Esophagus (tissue), 2 donors: ENCODE results near the gene EBF4. TPM values are rescaled to one million over a fixed set of nuclear protein-coding genes. Genes with fewer than 3 reads are reported as not detected.

ENCODE experiments used
- H3K27ac ChIP-seq, 2 donors: one replicate each; pipeline ENCODE4 v1.5.1; 2013; ENCODE audit warnings: low read depth in 2 of 2, mild to moderate bottlenecking in 2 of 2, inconsistent platforms in 1 of 2, low read length in 1 of 2, moderate library complexity in 1 of 2
- H3K27me3 ChIP-seq, 2 donors: one replicate each; pipeline ENCODE4 v1.6.1; 2013; ENCODE audit warnings: low read length in 2 of 2, control low read depth in 1 of 2, mild to moderate bottlenecking in 1 of 2; ENCODE audit not compliant: insufficient read depth in 2 of 2, control insufficient read depth in 1 of 2
- H3K36me3 ChIP-seq, 2 donors: one replicate each; pipeline ENCODE4 v1.6.1; 2013; ENCODE audit warnings: low read length in 1 of 2; ENCODE audit not compliant: control insufficient read depth in 2 of 2, insufficient read depth in 2 of 2
- H3K4me1 ChIP-seq, 2 donors: one replicate each; pipeline ENCODE4 v1.6.1; 2013; ENCODE audit warnings: low read length in 1 of 2; ENCODE audit not compliant: control insufficient read depth in 2 of 2, insufficient read depth in 2 of 2
- H3K4me3 ChIP-seq, 2 donors: one replicate each; pipeline ENCODE4 v1.5.1; 2013; ENCODE audit warnings: low read length in 2 of 2, mild to moderate bottlenecking in 2 of 2, low read depth in 1 of 2, moderate library complexity in 1 of 2
- H3K9me3 ChIP-seq, 2 donors: one replicate each; pipeline ENCODE4 v1.6.1; 2013; ENCODE audit warnings: mild to moderate bottlenecking in 2 of 2, low read depth in 1 of 2, low read length in 1 of 2, moderate library complexity in 1 of 2; ENCODE audit not compliant: control insufficient read depth in 2 of 2, insufficient read depth in 1 of 2
- WGBS, 2 donors: extraction: QIAGEN DNeasy Blood & Tissue Kit; methylation state at CpG; one replicate each; pipeline ENCODE4 v1.1.7; 2013; 5-methylcytosine and 5-hydroxymethylcytosine counted together
- polyA plus RNA-seq, 2 donors: library from polyadenylated mRNA; stranded (reverse); fragments of 200-250 nt; gene quantifications; one replicate each; pipeline ENCODE4 v1.2.3, GENCODE V29; 2013
- donor health status: healthy with polysubstance abuse.
- donor health status: Bipolar disorder and iron deficiency.

EBF4 gene
- polyA plus RNA-seq, 2 donors, result 4.8 to 7.0 TPM

GRCh38 chr20:2745936-2746635, 53.5 kb downstream of the EBF4 start:
- no peaks in the 10 kb centered on the region for H3K27me3 ChIP-seq

GRCh38 chr20:2746636-2747265, 54.2 kb downstream of the EBF4 start:
- Histone ChIP-seq H3K27ac (no peak overlapping the region), H3K27me3 (no peaks in the 10 kb centered on the region), H3K9me3 (no peaks in the 10 kb centered on the region), H3K36me3 (no peaks in the 10 kb centered on the region), H3K4me3 (no peak overlapping the region), H3K4me1 (peaks cover 2 to 4% of the 10 kb centered on the region in 2 donors)
- 62 to 66% methylated on average over 8 of the region's 8 CpGs for WGBS, 2 donors

More at GRCh38 chr20:2745936-2746635, 53.5 kb downstream of the EBF4 start:
- Histone ChIP-seq H3K27ac (no peak overlapping the region), H3K9me3 (no peaks in the 10 kb centered on the region), H3K4me3 (no peak overlapping the region), H3K36me3 (no peaks in the 10 kb centered on the region), H3K4me1 (peaks cover 0 to 2% of the 10 kb centered on the region in 2 donors)
- WGBS, 2 donors, result 82 to 89% methylated on average over 4 of the region's 4 CpGs

- peaks cover 7 to 9% of the 10 kb centered on the region in 2 donors for H3K4me1 ChIP-seq
- no peaks in the 10 kb centered on the region for H3K36me3 ChIP-seq
- H3K4me3 ChIP-seq, result no peak overlapping the region
- no peaks in the 10 kb centered on the region for H3K27me3 ChIP-seq
- WGBS, 2 donors, result 82 to 83% methylated on average over 8 of the region's 8 CpGs
- no peak overlapping the region for H3K27ac ChIP-seq
- no peaks in the 10 kb centered on the region for H3K9me3 ChIP-seq
Measured at GRCh38 chr20:2747676-2748235, 55.2 kb downstream of the EBF4 start.

GRCh38 chr20:2748551-2749342, 56.2 kb downstream of the EBF4 start:
- Histone ChIP-seq H3K27me3 (no peaks in the 10 kb centered on the region), H3K4me1 (peaks cover 9 to 11% of the 10 kb centered on the region in 2 donors), H3K36me3 (no peaks in the 10 kb centered on the region), H3K4me3 (no peak overlapping the region), H3K9me3 (no peaks in the 10 kb centered on the region), H3K27ac (no peak overlapping the region)
- WGBS, 2 donors, result 56 to 63% methylated on average over 10 of the region's 10 CpGs

- H3K9me3 ChIP-seq, result no peaks in the 10 kb centered on the region
- H3K36me3 ChIP-seq, result no peaks in the 10 kb centered on the region
- WGBS, 2 donors, result 42 to 52% methylated on average over 45 to 49 of the region's 49 CpGs
- H3K27ac ChIP-seq, result no peak overlapping the region
- no peak overlapping the region for H3K4me3 ChIP-seq
- H3K4me1 ChIP-seq, result peaks cover 9 to 11% of the 10 kb centered on the region in 2 donors
- H3K27me3 ChIP-seq, result no peaks in the 10 kb centered on the region
Measured at GRCh38 chr20:2749343-2749950, 56.9 kb downstream of the EBF4 start.

GRCh38 chr20:2749951-2750490, 57.4 kb downstream of the EBF4 start:
- Histone ChIP-seq H3K4me1 (peaks cover 9 to 11% of the 10 kb centered on the region in 2 donors), H3K27me3 (no peaks in the 10 kb centered on the region), H3K36me3 (no peaks in the 10 kb centered on the region), H3K27ac (no peak overlapping the region), H3K4me3 (no peak overlapping the region), H3K9me3 (no peaks in the 10 kb centered on the region)
- WGBS, 2 donors, result 33 to 48% methylated on average over 30 of the region's 30 CpGs

- Histone ChIP-seq H3K4me3 (peak overlapping the region in 1 of 2 donors; percentile 9), H3K27ac (no peak overlapping the region), H3K36me3 (no peaks in the 10 kb centered on the region), H3K4me1 (peaks cover 9 to 11% of the 10 kb centered on the region in 2 donors), H3K27me3 (no peaks in the 10 kb centered on the region), H3K9me3 (no peaks in the 10 kb centered on the region)
- WGBS, 2 donors, result 8 to 15% methylated on average over 34 of the region's 34 CpGs
Measured at GRCh38 chr20:2750491-2751251, 58.1 kb downstream of the EBF4 start.

GRCh38 chr20:2751347-2751877, 58.8 kb downstream of the EBF4 start:
- H3K4me3 ChIP-seq, result peak overlapping the region; percentile 40 to 44
- peaks cover 9 to 12% of the 10 kb centered on the region in 2 donors for H3K4me1 ChIP-seq
- WGBS, 2 donors, result 1 to 2% methylated on average over 26 of the region's 26 CpGs
- H3K27me3 ChIP-seq, result no peaks in the 10 kb centered on the region
- H3K9me3 ChIP-seq, result no peaks in the 10 kb centered on the region
- peak overlapping the region in 1 of 2 donors; percentile 19 for H3K27ac ChIP-seq
- no peaks in the 10 kb centered on the region for H3K36me3 ChIP-seq
